Activated CD8-positive, alpha-beta T cell treated with anti-CD3 and anti-CD28 coated beads, Interleukin-2, amount 10 ng/mL, durations not matched to agents 7 days and 5 days (primary cell): Measurements from ENCODE around the gene ZNFX1. TPM values are rescaled to one million over a fixed set of nuclear protein-coding genes. Genes with fewer than 3 reads are reported as not detected.
"Not testable (repeated sequence)": the region's sequence is repeated elsewhere in the genome, so short reads cannot be mapped to it uniquely, and the experiment has no call there.

Experiments used
- ATAC-seq: fragments of 150-1000 bp; cut with Tn5 transposase; one replicate; pipeline ENCODE4 v1.10.0; 2021; ENCODE audit warnings: moderate library complexity
- CTCF ChIA-PET: fragments of 350-600 bp; sonication (Branson Sonifier 250); formaldehyde crosslinking; loops from one replicate; lab custom pipeline; 2021; ENCODE audit warnings: antibody characterized with exemption; lab: Charles Lee
- POLR2A ChIA-PET: fragments of 350-600 bp; sonication (Branson Sonifier 250); formaldehyde crosslinking; loops from one replicate; lab custom pipeline; 2021; ENCODE audit warnings: antibody characterized with exemption; lab: Charles Lee
- DNase-seq: peaks from one replicate; pipeline ENCODE4 v3.0.0-alpha.2; 2020
- H3K27ac Mint-ChIP-seq: one replicate; pipeline ENCODE4 v1.8.0; 2021; ENCODE audit warnings: mild to moderate bottlenecking, mixed read lengths
- H3K27me3 Mint-ChIP-seq: one replicate; pipeline ENCODE4 v1.8.0; 2021; ENCODE audit warnings: low read depth, mixed read lengths
- H3K36me3 Mint-ChIP-seq: one replicate; pipeline ENCODE4 v1.8.0; 2021; ENCODE audit warnings: low read depth, mixed read lengths
- H3K4me1 Mint-ChIP-seq: one replicate; pipeline ENCODE4 v1.8.0; 2021; ENCODE audit warnings: low read depth, mixed read lengths
- H3K4me3 Mint-ChIP-seq: one replicate; pipeline ENCODE4 v1.8.0; 2021; ENCODE audit warnings: mild to moderate bottlenecking, mixed read lengths
- H3K9me3 Mint-ChIP-seq: one replicate; pipeline ENCODE4 v1.8.0; 2022; ENCODE audit warnings: mixed read lengths; ENCODE audit not compliant: insufficient read depth
- total RNA-seq, 2 experiments: library from RNA; stranded (reverse); gene quantifications; one replicate each; pipeline ENCODE4 v1.2.3, GENCODE V29; 2021

ZNFX1 gene
- total RNA-seq, 2 experiments from 2014 or later: 52.7 to 54.2 TPM

DNA sequence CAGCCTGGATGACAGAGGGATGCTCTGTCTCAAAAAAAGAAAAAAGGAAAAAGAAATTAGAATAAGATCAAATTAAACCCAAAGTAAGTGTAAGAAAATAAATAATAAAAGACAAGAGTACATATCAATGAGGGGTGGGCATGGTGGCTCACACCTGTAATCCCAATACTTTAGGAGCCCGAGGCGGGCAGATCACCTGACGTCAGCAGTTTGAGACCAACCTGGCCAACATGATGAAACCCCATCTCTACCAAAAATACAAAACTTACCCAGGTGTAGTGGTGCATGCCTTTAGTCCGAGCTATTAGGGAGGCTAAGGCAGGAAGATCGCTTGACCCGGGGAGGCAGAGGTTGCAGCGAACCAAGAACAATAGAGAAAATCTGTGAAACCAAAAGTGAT lies 74.8 kb downstream of the ZNFX1 start:
- DNase-seq (no peak), ATAC-seq (no peak)
- Mint-ChIP-seq H3K36me3 (no peaks in the 10 kb centered on the region), H3K27ac (no peak overlapping the region), H3K9me3 (no peaks in the 10 kb centered on the region), H3K4me3 (no peak overlapping the region), H3K4me1 (no peaks in the 10 kb centered on the region), H3K27me3 (no peaks in the 10 kb centered on the region)
- POLR2A ChIA-PET: interaction anchor here (0.6 kb wide), 1 partner anchor 19 kb away, joined by 5 read pairs; no protein-coding TSS in a partner anchor
- CTCF ChIA-PET: interaction anchor here (3.1 kb wide), 1 partner anchor 14 kb away, joined by 12 read pairs; no protein-coding TSS in a partner anchor

DNA sequence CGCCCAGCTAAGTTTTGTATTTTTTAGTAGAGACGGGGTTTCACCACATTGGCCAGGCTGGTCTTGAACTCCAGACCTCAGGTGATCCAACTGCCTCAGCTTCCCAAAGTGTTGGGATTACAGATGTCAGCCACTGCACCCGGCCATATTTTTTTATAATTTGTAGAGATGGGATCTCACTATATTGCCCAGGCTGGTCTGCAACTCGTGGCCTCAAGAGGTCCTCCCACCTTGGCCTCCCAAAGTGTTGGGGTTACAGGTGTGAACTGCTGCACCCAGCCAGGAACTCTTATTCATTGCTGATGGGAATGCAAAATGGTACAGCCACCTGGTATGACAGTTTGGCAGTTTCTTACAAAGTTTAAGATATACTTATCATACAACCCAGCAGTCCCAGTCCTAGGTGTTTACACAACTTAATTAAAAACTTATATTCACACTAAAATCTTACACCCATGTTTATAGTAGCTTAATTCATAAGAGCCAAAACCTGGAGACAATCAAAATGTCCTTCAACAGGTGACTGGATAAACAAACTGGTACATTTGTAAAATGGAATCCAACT lies 78.0 kb downstream of the ZNFX1 start:
- ChIA-PET POLR2A (no interaction called here), CTCF (interaction anchor here (3.0 kb wide), 1 partner anchor 17 kb away, joined by 15 read pairs; no protein-coding TSS in a partner anchor)
- no peaks in the 10 kb centered on the region for H3K36me3 Mint-ChIP-seq
- DNase-seq (no peak), ATAC-seq (no peak)
- no peak overlapping the region for H3K4me3 Mint-ChIP-seq
- no peaks in the 10 kb centered on the region for H3K27me3 Mint-ChIP-seq
- no peak overlapping the region for H3K27ac Mint-ChIP-seq
- H3K9me3 Mint-ChIP-seq: no peaks in the 10 kb centered on the region
- no peaks in the 10 kb centered on the region for H3K4me1 Mint-ChIP-seq

DNA sequence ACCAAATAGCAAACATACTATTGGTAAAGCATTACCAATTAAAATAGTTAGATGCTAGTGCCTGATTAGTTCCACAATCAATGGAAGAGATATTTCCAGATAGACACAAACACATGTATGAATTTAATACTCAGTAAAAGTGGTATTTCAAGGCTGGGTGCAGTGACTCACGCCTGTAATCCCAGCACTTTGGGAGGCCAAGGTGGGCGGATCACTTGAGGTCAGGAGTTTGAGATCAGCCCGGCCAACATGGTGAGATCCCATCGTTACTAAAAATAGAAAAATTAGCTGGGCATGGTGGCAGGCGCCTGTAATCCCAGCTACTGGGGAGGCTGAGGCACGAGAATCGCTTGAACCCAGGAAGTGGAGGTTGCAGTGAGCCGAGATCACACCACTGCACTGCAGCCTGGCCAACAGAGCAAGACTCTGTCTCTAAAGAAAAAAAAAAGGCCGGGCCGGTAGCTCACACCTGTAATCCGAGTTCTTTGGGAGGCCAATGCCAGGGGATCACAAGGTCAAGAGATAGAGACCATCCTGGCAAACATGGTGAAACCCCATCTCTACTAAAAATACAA lies 84.8 kb downstream of the ZNFX1 start:
- ATAC-seq, H3K4me3 Mint-ChIP-seq, H3K27ac Mint-ChIP-seq, DNase-seq, H3K36me3 Mint-ChIP-seq, POLR2A ChIA-PET, H3K4me1 Mint-ChIP-seq, H3K27me3 Mint-ChIP-seq, H3K9me3 Mint-ChIP-seq: not testable (repeated sequence)
- CTCF ChIA-PET: interaction anchor here (1.3 kb wide), 1 partner anchor 24 kb away, joined by 3 read pairs; no protein-coding TSS in a partner anchor

Other genes starting within 250 kb of the ZNFX1 start
- 100 to 1,000 TPM in 1 of 2 experiments, 10 to 100 TPM in 1; 98.0 to 102 TPM for gene CSE1L, start 231.7 kb downstream of the ZNFX1 start, total RNA-seq
- 10 to 100 TPM; 42.5 to 46.5 TPM for gene STAU1, start 89.7 kb downstream of the ZNFX1 start, total RNA-seq
- gene DDX27, start 58.6 kb downstream of the ZNFX1 start, total RNA-seq: 10 to 100 TPM; 38.3 to 38.6 TPM
- gene KCNB1, start 204.6 kb upstream of the ZNFX1 start, total RNA-seq: not detected